HG02840 (cell line): ENCODE data around the gene MAGI2.

ENCODE experiments used
- ATAC-seq: cut with Tn5 transposase; IDR thresholded peaks from one replicate; pipeline ENCODE4 v1.9.1; 2021; ENCODE audit warnings: mild to moderate bottlenecking, moderate library complexity, moderate number of reproducible peaks; ENCODE audit not compliant: unreplicated experiment, low FRiP score

Gene MAGI2

DNA sequence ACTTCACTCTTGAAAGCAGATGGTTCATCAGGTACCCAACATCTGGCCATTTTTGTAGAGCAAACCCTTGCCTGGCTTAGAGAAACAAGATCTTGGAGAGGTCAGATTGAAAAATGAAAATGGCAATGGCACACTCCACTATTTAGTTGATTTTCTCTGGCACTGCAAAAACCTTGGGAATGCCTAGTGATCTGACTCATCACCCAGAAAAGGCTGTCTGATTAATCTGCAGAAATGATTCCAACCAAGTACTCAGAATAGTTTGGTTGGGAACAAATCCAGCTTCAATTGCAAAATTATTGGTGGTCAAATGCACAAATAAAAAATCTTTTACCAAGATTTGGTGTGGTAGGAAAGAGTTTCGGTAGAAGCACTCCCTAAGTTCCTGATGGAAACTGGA is 1303.7 kb downstream of the MAGI2 start:
- ATAC-seq, result no peak

DNA sequence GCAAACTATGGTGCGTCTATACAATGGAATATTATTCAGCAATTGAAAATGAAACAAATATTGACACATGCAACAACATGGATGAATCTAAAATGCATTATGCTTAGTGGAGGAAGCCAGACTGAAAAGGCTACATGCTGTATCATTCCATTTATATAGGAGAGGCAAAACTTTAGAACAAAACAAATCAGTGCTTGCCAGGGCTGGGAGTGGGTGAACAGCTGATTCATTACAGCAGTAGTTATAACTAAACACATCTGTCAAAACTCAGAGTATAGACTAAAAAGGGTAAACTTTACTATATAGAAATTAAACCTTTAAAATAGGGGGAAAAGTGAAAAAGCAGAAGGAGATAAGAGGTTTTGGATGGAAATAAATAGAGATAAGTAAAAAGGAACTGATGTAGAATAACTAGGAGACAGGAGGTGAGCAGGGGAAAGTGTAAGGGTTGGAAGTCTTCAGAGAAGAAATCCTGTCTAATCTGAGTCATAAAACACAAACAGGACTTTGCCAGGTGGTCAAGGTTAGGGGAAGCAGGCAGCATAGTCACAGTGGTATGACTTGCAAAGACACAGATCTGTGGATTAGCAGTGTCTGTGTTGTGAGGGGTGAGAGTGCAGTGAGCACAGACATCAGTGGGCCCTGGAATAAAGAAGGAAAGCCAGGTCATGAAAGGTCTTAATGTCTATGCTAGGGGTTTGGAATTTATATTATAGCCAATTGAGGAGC is 1305.1 kb downstream of the MAGI2 start:
- no peak for ATAC-seq

DNA sequence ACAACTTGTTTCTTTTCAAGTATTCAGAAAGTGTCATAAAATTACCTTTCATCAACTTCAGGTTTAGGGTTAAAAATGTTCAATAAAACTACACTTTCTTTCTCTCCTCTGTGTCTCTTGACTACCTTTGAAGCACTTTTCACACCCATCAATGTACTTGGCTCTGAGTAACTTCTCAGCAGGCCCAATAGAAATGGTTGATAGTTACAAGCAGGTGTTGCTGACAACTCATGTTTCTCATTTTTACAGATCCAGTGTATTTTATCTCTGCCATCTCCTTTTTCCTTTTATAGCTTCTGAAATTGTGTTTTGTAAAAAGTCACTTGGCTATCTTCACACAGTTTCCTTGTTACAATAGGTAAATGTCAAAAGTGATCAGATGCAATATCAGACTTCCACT is 1306.9 kb downstream of the MAGI2 start:
- no peak for ATAC-seq

DNA sequence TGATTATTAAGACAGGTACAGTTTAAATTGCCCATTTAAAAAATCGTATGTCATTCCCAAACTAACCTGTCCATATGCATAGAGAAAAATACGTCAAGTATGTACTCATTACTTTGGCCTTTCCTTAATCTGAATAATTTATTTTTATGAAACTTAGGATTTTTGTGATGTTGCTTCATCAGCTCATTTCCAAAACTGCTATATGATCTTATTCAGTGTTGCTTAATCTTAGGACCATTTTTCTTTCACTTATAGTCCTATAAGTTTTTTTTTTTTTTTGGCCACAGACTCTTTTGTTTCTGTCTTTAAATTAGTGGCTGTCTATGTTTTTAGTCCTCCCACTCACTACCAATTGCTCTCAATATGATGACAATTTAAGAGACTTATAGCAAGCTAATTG is 1309.8 kb downstream of the MAGI2 start:
- ATAC-seq, result no peak

DNA sequence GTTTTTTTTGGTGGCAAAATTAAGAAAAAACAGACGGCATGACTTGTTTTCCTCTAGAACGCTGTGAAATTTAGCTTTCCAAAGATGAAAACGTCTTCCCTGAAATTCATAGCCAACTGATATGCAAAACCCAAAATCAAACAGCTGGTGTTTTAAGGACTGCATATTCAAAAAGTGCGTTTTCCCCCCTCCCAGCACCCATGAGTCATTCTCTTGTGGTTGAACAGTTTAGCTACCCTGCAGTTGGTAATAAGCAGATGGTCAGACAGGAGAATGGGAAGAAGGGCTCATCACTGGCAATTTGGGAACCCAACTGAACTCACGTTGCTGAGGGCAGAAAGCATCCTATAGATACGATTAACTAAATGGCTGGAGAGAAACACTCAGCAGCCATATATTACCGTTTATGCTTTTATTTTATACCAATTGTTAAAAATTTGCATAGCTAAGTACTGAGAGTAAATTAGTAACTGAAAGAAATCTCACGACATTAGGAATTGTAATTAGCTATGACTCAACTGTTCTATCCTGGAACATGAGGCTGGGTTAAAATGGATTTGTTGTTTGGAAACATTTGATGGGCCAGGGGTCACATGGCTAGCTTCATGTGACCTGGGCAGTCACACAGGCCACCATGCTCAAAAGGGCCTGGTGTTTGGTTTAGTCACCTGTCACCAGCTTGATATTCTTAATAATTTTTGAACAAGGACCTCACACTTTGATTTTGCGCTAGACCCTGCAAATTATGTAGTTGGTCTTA is 1311.8 kb downstream of the MAGI2 start:
- no peak for ATAC-seq

DNA sequence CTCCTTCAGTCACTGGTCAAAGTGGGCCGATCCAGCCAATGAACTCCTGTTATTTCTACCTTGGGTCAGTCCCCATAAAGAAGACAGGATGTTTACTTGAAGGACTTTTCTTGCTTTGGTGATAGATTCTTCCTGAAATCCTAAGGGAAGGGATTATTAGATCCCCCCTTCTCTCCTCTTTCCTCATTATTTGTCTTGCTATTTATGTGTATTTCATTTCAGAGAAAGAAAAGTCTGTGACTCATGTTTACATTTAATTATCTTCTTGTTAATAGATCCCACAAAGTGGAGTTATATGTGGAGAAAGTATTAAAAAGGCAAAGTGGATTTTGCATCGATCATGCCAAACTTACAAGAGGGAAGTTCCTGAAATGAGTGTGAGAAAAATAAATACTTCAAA is 1313.4 kb downstream of the MAGI2 start:
- no peak for ATAC-seq

DNA sequence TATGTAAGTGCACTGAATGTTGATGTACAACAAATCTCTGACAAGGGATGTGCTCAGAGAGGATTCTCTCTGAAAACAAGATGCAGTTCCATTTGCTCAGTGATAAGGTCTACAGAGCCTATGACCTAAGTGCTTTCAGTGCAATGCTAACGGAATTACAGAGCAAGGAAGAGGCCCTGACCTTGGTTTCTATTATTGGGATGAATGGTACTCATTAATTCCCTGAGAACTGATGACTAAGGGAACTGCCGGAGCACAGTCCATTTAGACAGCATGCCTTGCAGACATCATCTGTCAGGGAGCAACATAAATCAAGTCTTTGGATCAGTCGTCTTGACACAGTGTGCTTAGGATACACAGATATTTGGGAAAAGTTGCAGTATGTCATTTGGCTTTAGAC is 1314.1 kb downstream of the MAGI2 start:
- no peak for ATAC-seq

DNA sequence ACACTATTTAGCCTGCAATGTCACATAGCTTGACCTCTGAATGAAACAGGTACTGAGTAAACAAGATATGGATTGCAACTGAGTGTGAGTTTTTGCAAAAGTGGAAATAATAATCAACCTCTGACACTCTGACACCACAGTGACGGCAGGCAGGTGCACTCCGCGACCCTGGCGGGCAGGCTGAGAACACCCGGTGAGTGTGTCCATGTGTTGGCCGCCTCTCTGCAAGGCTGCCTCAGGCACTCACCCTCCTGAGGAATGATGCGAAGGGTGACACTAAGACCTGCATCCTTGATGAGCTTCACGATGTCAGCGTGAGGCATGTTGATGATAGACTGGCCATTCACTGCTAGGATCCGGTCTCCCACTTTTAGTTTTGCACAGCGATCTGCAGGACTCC is 1318.7 kb downstream of the MAGI2 start:
- ATAC-seq, result no peak

DNA sequence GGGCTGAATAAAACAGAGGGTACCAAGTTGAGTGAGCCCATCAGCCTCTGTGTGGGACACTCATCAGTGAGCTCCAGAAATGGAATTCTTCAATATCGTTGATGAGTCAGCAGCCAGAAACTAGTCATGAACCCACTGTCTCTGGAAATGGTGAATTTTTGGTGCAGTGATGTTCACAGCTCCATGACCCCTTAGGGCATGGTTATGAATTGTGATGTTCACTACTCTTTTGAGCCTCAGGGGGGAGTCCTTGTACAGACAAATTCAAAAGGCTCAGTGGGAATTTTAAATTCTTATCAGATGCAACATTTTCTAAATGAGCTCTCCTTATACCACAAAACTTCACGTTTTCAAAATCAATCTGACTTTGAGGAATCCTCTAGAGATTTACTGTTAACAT is 1319.2 kb downstream of the MAGI2 start:
- no peak for ATAC-seq

DNA sequence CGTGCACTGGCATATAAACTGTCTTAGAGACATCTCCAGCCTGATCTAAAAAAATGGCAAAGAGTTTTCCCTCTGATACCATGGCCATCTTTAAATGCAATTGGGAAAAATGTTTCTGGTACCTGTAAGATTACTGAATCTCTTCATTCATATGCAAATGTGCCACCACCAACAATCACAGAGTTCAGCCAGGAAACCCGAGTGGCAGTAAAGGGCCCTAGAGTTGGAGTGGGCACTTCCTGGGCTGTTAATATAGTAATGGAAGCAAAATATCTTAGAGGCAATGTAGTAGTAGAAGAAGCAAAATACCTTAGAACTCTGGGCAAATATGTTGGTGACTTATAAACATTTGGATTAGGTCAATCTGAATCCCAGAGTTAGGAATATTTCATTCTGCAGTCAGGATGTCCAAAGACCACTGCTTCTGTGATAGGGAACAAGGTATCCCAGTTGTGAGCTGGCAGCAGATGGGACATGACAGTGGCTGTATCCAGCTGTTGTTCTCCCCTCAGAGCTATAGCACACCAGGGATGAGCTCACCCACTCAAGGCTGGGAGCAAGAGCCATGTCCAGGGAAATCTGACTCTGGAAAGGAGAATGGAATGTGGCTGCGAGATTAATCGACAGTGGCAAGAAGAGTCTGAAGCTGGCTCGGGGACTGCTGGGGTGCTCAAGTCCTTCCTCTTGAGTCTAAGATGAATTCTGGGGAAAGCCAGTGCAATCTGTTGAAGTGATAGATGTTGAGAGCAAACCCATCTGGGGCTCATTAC is 1322.8 kb downstream of the MAGI2 start:
- no peak for ATAC-seq

DNA sequence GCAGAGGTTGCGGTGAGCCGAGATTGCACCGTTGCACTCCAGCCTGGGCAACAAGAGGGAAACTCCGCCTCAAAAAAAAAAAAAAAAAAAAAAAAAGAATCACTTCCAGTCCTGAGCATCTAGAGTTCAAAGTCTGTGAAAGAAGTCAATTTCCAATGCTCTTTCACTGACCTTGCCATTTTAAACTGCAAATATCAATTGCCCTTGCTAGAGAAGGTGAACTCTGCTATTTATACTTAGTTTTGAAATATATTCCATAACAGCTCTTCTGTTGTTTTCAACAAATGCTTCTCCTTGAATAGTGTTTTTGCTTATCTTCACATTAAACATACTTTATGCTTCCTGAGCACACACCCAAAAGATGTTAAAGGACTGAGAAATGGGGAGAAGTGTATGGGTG is 1323.6 kb downstream of the MAGI2 start:
- ATAC-seq, result no peak

DNA sequence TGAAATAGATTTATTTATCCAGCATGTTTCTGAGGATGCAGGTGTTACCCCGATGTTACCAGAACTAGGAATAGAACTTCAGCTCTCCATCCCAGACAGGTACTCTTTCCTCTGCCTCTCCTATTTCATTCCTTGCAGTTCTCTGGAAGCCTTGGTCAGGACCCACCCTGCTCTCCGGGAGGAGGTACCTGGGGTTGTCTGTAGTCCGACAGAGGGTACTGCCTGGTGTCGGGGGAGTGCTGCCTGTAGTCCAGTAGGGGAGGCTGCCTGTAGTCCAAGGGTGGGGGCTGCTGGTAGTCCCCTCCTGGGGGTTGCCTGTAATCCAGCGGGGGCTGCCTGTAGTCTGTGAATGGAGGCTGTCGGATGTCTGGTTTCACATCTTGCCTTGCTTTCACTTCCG is 1326.5 kb downstream of the MAGI2 start:
- ATAC-seq, result no peak

DNA sequence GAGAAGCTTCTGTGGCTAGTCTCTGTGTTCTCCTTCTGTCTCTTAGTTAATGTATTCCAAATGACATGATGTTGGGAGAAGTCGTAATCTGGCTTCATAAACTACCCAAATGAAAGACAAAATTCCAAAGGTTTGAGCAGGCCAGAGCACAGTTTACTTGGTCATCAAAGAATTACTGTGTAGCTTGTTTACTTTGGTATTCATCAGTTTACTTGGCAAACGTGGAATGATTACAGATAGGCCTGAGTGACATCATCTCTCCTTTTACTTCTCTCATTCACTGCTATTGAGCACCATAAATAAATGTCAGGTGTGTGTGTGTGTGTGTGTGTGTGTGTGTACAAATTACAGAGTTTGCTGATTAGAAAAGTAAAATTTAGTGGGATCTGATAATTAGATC is 1327.6 kb downstream of the MAGI2 start:
- ATAC-seq, result no peak

DNA sequence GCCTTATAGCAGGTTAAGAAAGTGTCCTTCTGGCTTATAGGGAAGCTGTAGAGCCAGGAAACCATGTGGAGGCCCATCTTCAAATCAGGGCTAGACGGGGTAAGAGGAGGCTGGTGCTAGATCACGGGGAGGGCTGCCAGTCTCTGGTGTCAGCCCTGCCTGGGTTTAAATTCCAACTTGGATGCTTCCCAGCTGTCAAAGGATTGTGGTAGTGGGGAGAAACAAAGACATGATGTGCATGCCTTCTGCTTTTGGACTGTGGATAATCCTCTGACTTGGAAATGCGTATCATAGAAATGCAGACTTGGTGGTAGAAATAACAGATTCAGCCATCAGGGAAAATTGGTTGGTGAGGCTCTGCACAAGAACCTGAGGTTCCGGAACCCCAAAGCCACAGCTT is 1329.3 kb downstream of the MAGI2 start:
- no peak for ATAC-seq

DNA sequence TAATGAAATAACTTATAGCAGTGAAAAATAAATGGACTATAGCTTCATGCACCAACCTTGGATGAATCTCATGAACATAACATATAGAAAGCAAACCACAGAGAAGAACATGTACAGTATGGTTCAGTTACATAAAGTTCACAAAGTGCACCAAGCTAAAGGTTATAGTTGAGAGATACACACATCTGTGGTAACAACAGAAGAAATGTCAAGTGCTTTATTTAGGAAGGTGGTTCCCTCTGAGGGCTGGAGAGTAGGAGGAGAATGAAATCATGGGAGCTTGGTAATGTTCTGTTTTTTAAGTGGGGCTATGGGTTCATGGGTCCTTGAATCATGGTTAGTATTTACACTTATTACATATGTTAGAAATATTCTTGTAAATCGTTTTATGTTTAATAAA is 1331.6 kb downstream of the MAGI2 start:
- no peak for ATAC-seq

DNA sequence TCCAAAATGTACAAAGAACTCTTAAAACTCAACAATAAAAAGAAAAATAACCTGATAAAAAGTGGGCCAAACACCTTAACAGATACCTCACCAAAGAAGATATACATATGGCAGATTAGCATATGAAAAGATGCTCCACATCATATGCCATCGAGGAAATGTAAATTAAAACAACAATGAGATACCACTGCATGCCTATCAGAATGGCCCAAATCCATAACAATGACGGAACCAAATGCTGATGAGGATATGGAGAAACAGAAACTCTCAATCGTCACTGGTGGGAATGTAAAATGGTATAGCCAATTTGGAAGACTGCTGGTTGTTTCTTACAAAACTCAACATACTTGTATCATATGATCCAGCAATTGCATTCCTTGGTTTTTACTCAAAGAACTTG is 1335.0 kb downstream of the MAGI2 start:
- no peak for ATAC-seq

DNA sequence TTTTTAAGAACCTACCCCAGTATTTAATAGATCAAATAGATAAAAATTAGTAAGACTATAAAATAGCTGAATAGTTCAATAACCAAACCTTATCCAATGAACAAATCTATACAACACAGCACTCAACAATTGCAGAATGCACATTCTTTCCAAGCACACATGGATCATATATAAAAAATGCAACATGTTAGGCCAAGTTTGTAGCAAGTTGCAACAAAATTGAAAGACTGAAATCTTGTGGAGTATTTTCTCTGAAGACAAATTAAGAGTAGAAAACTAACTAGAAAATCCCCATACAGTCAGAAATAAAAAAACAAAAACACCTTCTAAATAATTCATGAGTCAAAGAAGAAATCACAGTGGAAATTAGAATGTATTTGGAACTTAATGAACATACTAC is 1337.6 kb downstream of the MAGI2 start:
- no peak for ATAC-seq

DNA sequence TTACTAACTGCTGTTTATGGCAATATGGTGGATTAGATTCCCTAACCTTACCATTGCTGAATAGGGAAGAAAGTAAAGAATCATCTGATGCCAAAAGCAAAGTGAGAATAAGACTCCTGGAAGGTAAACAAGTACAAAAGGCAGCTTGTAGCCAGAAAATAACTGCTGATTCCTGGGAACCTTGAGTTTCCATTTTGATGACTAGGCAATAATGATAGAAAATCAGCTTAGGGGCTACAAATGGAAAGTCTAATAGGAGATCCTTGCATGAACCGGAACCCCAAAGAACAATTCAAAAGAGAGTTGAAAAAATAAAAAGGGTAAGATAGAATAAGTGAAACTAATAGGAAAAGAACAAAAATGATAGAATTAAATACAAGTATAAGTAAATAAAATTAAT is 1338.5 kb downstream of the MAGI2 start:
- no peak for ATAC-seq

DNA sequence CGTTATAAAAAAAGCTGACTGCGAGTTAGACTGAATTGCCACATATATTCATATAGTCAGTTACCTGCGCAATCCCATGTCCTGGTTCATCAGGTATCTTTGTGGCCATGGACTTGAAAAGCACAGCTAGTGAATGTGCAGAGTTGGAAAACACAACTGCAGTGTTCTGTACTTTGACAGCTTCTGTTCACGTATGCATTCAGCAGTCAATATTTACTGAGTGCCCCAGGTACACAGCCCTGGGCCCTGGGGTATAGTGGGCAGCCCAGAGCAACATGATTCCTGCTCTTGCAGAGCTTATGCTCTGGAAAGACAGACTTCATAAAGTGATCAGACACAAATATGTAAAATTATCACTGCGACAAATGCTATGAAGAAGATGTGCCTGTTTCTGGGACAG is 1341.0 kb downstream of the MAGI2 start:
- ATAC-seq, result no peak

DNA sequence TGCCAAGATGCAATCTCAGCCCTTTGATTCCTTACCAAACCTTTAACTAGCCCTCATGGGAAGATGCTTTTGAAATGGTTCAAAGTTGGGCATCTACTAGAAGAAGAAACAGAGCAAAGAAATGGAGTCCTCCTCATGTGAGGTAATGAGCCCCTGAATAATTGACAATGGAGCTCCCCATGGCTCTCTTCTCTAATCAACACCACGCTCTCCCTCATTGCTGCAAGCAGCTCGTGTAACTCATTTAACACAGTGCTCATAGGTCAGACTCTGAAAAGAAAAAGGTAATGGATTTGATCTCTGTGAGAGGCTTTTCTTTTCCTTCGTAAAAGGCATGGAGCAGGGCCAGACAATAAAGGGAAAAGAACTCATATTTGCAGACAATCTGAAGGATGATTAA is 1342.1 kb downstream of the MAGI2 start:
- no peak for ATAC-seq

DNA sequence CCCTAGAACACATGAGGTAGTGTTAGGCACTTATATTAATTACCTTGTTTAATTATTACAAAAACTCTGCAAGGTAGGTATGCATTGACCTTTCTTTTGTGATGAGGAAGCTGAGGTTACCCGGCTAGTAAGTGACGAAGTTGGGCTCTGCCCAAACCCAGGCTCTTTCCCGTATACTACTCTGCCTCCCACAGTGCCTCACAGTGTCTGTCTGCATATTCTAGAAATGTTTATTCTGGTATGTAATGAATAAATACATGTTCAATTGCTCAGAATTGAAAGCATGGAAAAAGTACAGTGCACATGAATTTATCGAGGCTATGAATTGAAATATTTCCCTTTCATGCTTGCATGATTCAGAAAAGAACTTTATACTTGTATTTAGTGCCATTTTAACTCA is 1350.0 kb downstream of the MAGI2 start:
- no peak for ATAC-seq

DNA sequence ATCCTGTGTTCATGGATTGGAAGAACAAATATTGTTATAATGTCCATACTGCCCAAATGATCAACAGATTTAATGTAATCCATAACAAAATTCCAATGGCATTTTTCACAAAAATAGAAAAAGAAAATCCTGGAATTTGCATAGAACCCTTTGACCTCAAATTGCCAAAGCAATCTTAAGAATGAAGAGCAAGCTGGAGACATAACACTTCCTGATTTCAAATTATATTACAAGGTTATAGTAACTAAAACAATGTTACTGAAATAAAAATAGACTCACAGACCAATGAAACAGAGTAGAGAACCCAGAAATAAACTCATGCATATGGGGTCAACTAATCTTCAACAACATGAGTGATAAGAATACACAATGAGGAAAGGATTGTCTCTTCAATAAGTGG is 1352.4 kb downstream of the MAGI2 start:
- ATAC-seq, result no peak
